Common myeloid progenitor, CD34-positive (primary cell): ENCODE measurements around the gene PIM3.

Source experiments
- CTCF ChIA-PET: fragments of 350-600 bp; sonication (Branson Sonifier 250); formaldehyde crosslinking; loops from one replicate; lab custom pipeline; 2021; ENCODE audit warnings: antibody characterized with exemption; lab: Charles Lee
- POLR2A ChIA-PET: fragments of 350-600 bp; sonication (Branson Sonifier 250); formaldehyde crosslinking; loops from one replicate; lab custom pipeline; 2021; ENCODE audit warnings: antibody characterized with exemption; lab: Charles Lee
- DNase-seq, 3 donors: peaks; one replicate each; pipeline versions ENCODE4 v3.0.0 to v3.0.0-alpha.2; 2013
- H3K27ac ChIP-seq, 2 experiments: 1 replicate in 1 of 2; 2 replicates in 1 of 2; pipeline ENCODE4 v1.7.0; 2013; ENCODE audit warnings: inconsistent platforms in 2 of 2, low read length in 2 of 2, mild to moderate bottlenecking in 2 of 2, low read depth in 1 of 2, moderate library complexity in 1 of 2; ENCODE audit not compliant: severe bottlenecking in 2 of 2, insufficient read depth in 1 of 2, poor library complexity in 1 of 2
- H3K27me3 ChIP-seq, 5 experiments: replicated peaks in 2 of 5; 1 replicate in 3 of 5; 2 replicates in 2 of 5; pipeline versions ENCODE4 v1.6.1 to v1.7.0; 2013; ENCODE audit warnings: low read length in 4 of 5, mild to moderate bottlenecking in 2 of 5, moderate library complexity in 2 of 5, inconsistent platforms in 1 of 5; ENCODE audit not compliant: insufficient read depth in 5 of 5, control insufficient read depth in 4 of 5
- H3K36me3 ChIP-seq, 4 experiments: 1 replicate in 2 of 4; 2 replicates in 2 of 4; pipeline versions ENCODE4 v1.6.1 to v1.7.0; 2013; ENCODE audit warnings: low read length in 3 of 4, control low read depth in 1 of 4, mild to moderate bottlenecking in 1 of 4; ENCODE audit not compliant: control insufficient read depth in 4 of 4, insufficient read depth in 4 of 4
- H3K4me1 ChIP-seq, 4 experiments: 1 replicate in 3 of 4; 2 replicates in 1 of 4; pipeline versions ENCODE4 v1.6.1 to v1.7.1; 2013; ENCODE audit warnings: low read length in 3 of 4, mild to moderate bottlenecking in 3 of 4, control low read depth in 1 of 4, inconsistent platforms in 1 of 4, moderate library complexity in 1 of 4; ENCODE audit not compliant: control insufficient read depth in 4 of 4, insufficient read depth in 4 of 4; ENCODE audit errors: control extremely low read depth in 1 of 4
- H3K4me3 ChIP-seq, 7 experiments: 1 replicate in 4 of 7; 2 replicates in 3 of 7; pipeline versions ENCODE4 v1.5.1 to v1.7.0; 2013; ENCODE audit warnings: mild to moderate bottlenecking in 7 of 7, low read length in 6 of 7, moderate library complexity in 6 of 7, inconsistent platforms in 2 of 7, low read depth in 2 of 7, control low read depth in 1 of 7; ENCODE audit not compliant: insufficient read depth in 4 of 7, control insufficient read depth in 1 of 7; ENCODE audit errors: extremely low read depth in 1 of 7
- H3K9me3 ChIP-seq, 5 experiments: 1 replicate in 4 of 5; 2 replicates in 1 of 5; pipeline versions ENCODE4 v1.6.1 to v1.7.1; 2013; ENCODE audit warnings: low read length in 4 of 5, mild to moderate bottlenecking in 2 of 5, inconsistent platforms in 1 of 5, low read depth in 1 of 5, moderate library complexity in 1 of 5; ENCODE audit not compliant: control insufficient read depth in 4 of 5, insufficient read depth in 2 of 5; ENCODE audit errors: control extremely low read depth in 1 of 5
- WGBS: methylation state at CpG from one replicate; pipeline ENCODE4 v1.1.5; 2013; ENCODE audit not compliant: insufficient coverage; 5-methylcytosine and 5-hydroxymethylcytosine counted together

PIM3 gene

GRCh38 chr22:49958931-49959781 is 1.4 kb upstream of the PIM3 start:
- WGBS, result 87% methylated on average over 27 of the region's 29 CpGs
- CTCF ChIA-PET, result interaction anchor here (1.5 to 2.3 kb wide), 2 partner anchors 13 to 21 kb away, joined by 3 to 8 read pairs; no protein-coding TSS in a partner anchor
- no peaks in the 10 kb centered on the region for H3K9me3 ChIP-seq
- peak overlapping the region in 1 of 2 experiments; percentile 78 for H3K27ac ChIP-seq
- H3K36me3 ChIP-seq, result peaks cover 0 to 24% (median 19%) of the 10 kb centered on the region in 4 experiments
- POLR2A ChIA-PET, result interaction anchor here (0.5 to 5.7 kb wide), 6 partner anchors 9 to 288 kb away, joined by 3 to 54 read pairs (median 4); no protein-coding TSS in a partner anchor
- peak overlapping the region in 5 of 7 experiments; percentile 54 to 95 (median 85) for H3K4me3 ChIP-seq
- H3K4me1 ChIP-seq, result peaks cover 0 to 42% (median 29%) of the 10 kb centered on the region in 4 experiments
- no peak for DNase-seq
- no peaks in the 10 kb centered on the region for H3K27me3 ChIP-seq

- no peak for DNase-seq
- ChIA-PET POLR2A (interaction anchor here (0.5 to 5.7 kb wide), 9 partner anchors 8 to 287 kb away, joined by 3 to 54 read pairs (median 4); no protein-coding TSS in a partner anchor), CTCF (interaction anchor here (1.5 to 2.3 kb wide), 2 partner anchors 13 to 21 kb away, joined by 3 to 8 read pairs; no protein-coding TSS in a partner anchor)
- peaks cover 0 to 44% (median 33%) of the 10 kb centered on the region in 4 experiments for H3K4me1 ChIP-seq
- H3K27me3 ChIP-seq, result no peaks in the 10 kb centered on the region
- no peaks in the 10 kb centered on the region for H3K9me3 ChIP-seq
- H3K27ac ChIP-seq, result peak overlapping the region in 1 of 2 experiments; percentile 78
- 7% methylated on average over 18 of the region's 21 CpGs for WGBS
- H3K36me3 ChIP-seq, result peaks cover 0 to 30% (median 24%) of the 10 kb centered on the region in 4 experiments
- H3K4me3 ChIP-seq, result peak overlapping the region in 6 of 7 experiments; percentile 54 to 95 (median 82)
Measured at GRCh38 chr22:49959782-49960158, 802 bp upstream of the PIM3 start.

DNA sequence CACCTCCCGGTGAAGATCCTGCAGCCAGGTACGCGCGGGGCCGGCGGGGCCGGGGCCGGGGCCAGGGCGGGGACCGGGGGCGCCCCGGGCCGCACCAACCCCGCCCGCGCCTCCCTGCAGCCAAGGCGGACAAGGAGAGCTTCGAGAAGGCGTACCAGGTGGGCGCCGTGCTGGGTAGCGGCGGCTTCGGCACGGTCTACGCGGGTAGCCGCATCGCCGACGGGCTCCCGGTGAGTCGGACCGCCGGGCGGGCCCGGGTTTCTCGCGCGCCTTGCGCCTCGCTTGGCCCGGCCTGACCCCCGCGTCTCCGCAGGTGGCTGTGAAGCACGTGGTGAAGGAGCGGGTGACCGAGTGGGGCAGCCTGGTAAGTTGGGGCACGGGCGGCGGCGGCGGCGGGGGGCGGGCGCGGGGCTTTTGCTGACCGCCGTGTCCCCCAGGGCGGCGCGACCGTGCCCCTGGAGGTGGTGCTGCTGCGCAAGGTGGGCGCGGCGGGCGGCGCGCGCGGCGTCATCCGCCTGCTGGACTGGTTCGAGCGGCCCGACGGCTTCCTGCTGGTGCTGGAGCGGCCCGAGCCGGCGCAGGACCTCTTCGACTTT is 531 bp downstream of the PIM3 start:
- no peak for DNase-seq
- ChIA-PET POLR2A (interaction anchor here (0.6 to 5.7 kb wide), 8 partner anchors 10 to 230 kb away, joined by 3 to 54 read pairs (median 12); no protein-coding TSS in a partner anchor), CTCF (interaction anchor here (1.1 to 3.0 kb wide), 5 partner anchors 23 to 67 kb away, joined by 3 to 16 read pairs (median 4); no protein-coding TSS in a partner anchor)
- Histone ChIP-seq H3K9me3 (no peaks in the 10 kb centered on the region), H3K4me1 (peaks cover 0 to 50% (median 42%) of the 10 kb centered on the region in 4 experiments), H3K36me3 (peaks cover 0 to 35% (median 27%) of the 10 kb centered on the region in 4 experiments), H3K4me3 (peak overlapping the region; percentile 77 to 95 (median 89)), H3K27ac (peak overlapping the region; percentile 54 to 78), H3K27me3 (no peaks in the 10 kb centered on the region)
- WGBS, result 0% methylated on average over 61 of the region's 84 CpGs

GRCh38 chr22:49961601-49962011 is 1.0 kb downstream of the PIM3 start:
- H3K27me3 ChIP-seq, result no peaks in the 10 kb centered on the region
- H3K9me3 ChIP-seq, result no peaks in the 10 kb centered on the region
- peaks cover 0 to 35% (median 27%) of the 10 kb centered on the region in 4 experiments for H3K36me3 ChIP-seq
- peaks cover 0 to 55% (median 47%) of the 10 kb centered on the region in 4 experiments for H3K4me1 ChIP-seq
- under 1% methylated on average over 46 of the region's 49 CpGs for WGBS
- peak overlapping the region; percentile 77 to 95 (median 89) for H3K4me3 ChIP-seq
- H3K27ac ChIP-seq, result peak overlapping the region; percentile 54 to 78
- ChIA-PET CTCF (interaction anchor here (1.1 to 3.0 kb wide), 4 partner anchors 25 to 66 kb away, joined by 3 to 16 read pairs (median 4); no protein-coding TSS in a partner anchor), POLR2A (interaction anchor here (1.1 to 5.7 kb wide), 6 partner anchors 10 to 70 kb away, joined by 3 to 54 read pairs (median 19); no protein-coding TSS in a partner anchor)
- no peak for DNase-seq

- H3K36me3 ChIP-seq, result peaks cover 0 to 35% (median 27%) of the 10 kb centered on the region in 4 experiments
- DNase-seq, result peak; percentile 77 to 95 (median 94)
- H3K4me3 ChIP-seq, result peak overlapping the region; percentile 77 to 95 (median 89)
- H3K4me1 ChIP-seq, result peaks cover 0 to 60% (median 52%) of the 10 kb centered on the region in 4 experiments
- WGBS, result 3% methylated on average over 45 of the region's 70 CpGs
- H3K9me3 ChIP-seq, result no peaks in the 10 kb centered on the region
- H3K27ac ChIP-seq, result peak overlapping the region; percentile 64 to 81
- CTCF ChIA-PET, result interaction anchor here (1.1 to 3.0 kb wide), 4 partner anchors 29 to 68 kb away, joined by 3 to 16 read pairs (median 4); no protein-coding TSS in a partner anchor
- H3K27me3 ChIP-seq, result no peaks in the 10 kb centered on the region
- POLR2A ChIA-PET, result interaction anchor here (0.6 to 5.7 kb wide), 7 partner anchors 9 to 86 kb away, joined by 3 to 54 read pairs (median 13); no protein-coding TSS in a partner anchor
Measured at GRCh38 chr22:49962012-49962750, 1.6 kb downstream of the PIM3 start.
